ENCODE measurements around the gene SERTAD1. TPM values are rescaled to one million over a fixed set of nuclear protein-coding genes. Genes with fewer than 3 reads are reported as not detected.

Gene SERTAD1
- total RNA-seq, 1 donor from 2014 or later, result 22.9 TPM

DNA sequence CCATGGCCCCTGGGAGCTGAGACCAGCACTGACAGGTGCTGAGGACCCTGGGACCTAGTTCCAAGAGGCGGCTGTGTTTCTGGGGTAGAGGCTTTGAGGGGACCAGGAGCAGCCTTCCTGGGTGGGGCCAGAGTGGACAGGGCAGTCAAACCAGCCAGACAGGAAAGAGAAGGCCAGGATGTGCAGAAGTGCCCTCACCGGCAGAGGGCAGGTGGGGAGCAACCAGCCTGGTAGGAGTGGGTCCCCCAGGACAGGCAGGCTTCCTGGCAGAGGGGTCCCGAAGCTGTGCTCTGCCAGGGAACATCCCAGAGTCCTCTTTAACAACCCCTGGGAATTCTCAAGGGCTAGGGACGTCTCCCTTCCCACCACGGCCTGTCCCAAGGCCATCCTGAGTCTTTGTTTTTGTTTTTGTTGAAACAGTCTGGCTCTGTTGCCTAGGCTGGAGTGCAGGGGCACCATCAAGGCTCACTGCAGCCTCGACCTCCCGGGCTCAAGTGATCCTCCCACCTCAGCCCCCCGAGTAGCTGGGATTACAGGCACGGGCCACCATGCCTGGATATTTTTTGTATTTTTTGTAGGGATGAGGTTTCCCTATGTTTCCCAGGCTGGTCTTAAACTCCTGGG, 32.8 kb downstream of the SERTAD1 start:
- TF ChIP-seq, protein P1, sequence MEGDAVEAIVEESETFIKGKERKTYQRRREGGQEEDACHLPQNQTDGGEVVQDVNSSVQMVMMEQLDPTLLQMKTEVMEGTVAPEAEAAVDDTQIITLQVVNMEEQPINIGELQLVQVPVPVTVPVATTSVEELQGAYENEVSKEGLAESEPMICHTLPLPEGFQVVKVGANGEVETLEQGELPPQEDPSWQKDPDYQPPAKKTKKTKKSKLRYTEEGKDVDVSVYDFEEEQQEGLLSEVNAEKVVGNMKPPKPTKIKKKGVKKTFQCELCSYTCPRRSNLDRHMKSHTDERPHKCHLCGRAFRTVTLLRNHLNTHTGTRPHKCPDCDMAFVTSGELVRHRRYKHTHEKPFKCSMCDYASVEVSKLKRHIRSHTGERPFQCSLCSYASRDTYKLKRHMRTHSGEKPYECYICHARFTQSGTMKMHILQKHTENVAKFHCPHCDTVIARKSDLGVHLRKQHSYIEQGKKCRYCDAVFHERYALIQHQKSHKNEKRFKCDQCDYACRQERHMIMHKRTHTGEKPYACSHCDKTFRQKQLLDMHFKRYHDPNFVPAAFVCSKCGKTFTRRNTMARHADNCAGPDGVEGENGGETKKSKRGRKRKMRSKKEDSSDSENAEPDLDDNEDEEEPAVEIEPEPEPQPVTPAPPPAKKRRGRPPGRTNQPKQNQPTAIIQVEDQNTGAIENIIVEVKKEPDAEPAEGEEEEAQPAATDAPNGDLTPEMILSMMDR (IDR thresholded peaks at IDR 0.05; ENCODE audit: insufficient read depth, low read depth, low read length), result no peak
- H3K27me3 Mint-ChIP-seq (ENCODE audit: low read depth, unreplicated experiment), result peaks cover 24% of the 10 kb centered on the region

DNA sequence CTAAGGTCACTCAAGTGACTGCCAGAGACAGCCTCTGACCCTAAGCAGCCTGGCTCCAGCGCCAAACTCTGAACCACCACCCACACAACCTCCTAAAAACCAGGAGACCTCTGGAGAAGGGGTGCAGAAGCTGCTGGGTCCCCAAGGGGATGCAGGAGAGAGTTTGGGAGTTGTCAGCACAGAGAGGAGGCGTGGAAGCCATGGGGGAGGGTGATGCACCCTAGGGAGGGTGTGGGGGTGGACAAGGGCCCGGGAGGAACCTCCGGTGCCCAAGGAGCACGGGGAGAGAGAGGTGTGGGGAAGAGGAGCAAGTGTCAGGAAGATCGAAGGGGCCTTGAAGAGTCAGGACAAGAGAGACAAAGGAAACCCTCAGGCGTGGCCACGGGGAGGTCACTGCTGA, 33.7 kb downstream of the SERTAD1 start:
- Mint-ChIP-seq H3K27me3 (ENCODE audit: low read depth, unreplicated experiment) (peaks cover 22% of the 10 kb centered on the region), H3K36me3 (ENCODE audit: low read depth, unreplicated experiment) (peaks cover 4% of the 10 kb centered on the region), H3K9me3 (ENCODE audit: unreplicated experiment) (no peaks in the 10 kb centered on the region), H3K27ac (ENCODE audit: unreplicated experiment) (peak overlapping the region; percentile 47), H3K4me1 (ENCODE audit: low read depth, unreplicated experiment) (no peaks in the 10 kb centered on the region), H3K4me3 (ENCODE audit: unreplicated experiment) (no peak overlapping the region)
- no peak overlapping the region for H3K4me2 ChIP-seq (ENCODE audit: low read length)
- H3K9ac ChIP-seq (ENCODE audit: low read length), result no peak overlapping the region
- no peaks in the 10 kb centered on the region for H3K4me1 ChIP-seq (ENCODE audit: insufficient read depth, low read length)
- TF ChIP-seq EZH2 (IDR thresholded peaks at IDR 0.05; ENCODE audit: insufficient read depth, low read length), result no peak
- TF ChIP-seq, protein P1 (IDR thresholded peaks at IDR 0.05; ENCODE audit: insufficient read depth, low read depth, low read length), result no peak
- no peak overlapping the region for H2AFZ ChIP-seq (ENCODE audit: low read depth, low read length)
- no peaks in the 10 kb centered on the region for H3K79me2 ChIP-seq (ENCODE audit: insufficient read depth, low read length)
- DNase-seq (ENCODE audit: low read depth), result no peak
- no peak overlapping the region for H3K27ac ChIP-seq (ENCODE audit: low read depth, low read length)
- H3K36me3 ChIP-seq (ENCODE audit: insufficient read depth, low read length), result no peaks in the 10 kb centered on the region
- H3K4me3 ChIP-seq (ENCODE audit: insufficient read depth, low read depth, low read length), result no peak overlapping the region
- no peaks in the 10 kb centered on the region for H4K20me1 ChIP-seq (ENCODE audit: insufficient read depth, low read length)
- H3K27me3 ChIP-seq (ENCODE audit: insufficient read depth, low read length), result no peaks in the 10 kb centered on the region
- FAIRE-seq, result no peak
- no peaks in the 10 kb centered on the region for H3K9me3 ChIP-seq (ENCODE audit: insufficient read depth, low read depth, low read length)

More for the DNA sequence above, 32.8 kb downstream of the SERTAD1 start:
- no peaks in the 10 kb centered on the region for H3K36me3 ChIP-seq (ENCODE audit: insufficient read depth, low read length)
- no peaks in the 10 kb centered on the region for H3K9me3 ChIP-seq (ENCODE audit: insufficient read depth, low read depth, low read length)
- no peak overlapping the region for H2AFZ ChIP-seq (ENCODE audit: low read depth, low read length)
- Mint-ChIP-seq H3K9me3 (ENCODE audit: unreplicated experiment) (no peaks in the 10 kb centered on the region), H3K4me3 (ENCODE audit: unreplicated experiment) (no peak overlapping the region), H3K4me1 (ENCODE audit: low read depth, unreplicated experiment) (no peaks in the 10 kb centered on the region), H3K27ac (ENCODE audit: unreplicated experiment) (peak overlapping the region; percentile 41), H3K36me3 (ENCODE audit: low read depth, unreplicated experiment) (peaks cover 4% of the 10 kb centered on the region)
- H4K20me1 ChIP-seq (ENCODE audit: insufficient read depth, low read length), result no peaks in the 10 kb centered on the region
- H3K9ac ChIP-seq (ENCODE audit: low read length), result no peak overlapping the region
- no peak for FAIRE-seq
- H3K27me3 ChIP-seq (ENCODE audit: insufficient read depth, low read length), result no peaks in the 10 kb centered on the region
- no peak overlapping the region for H3K27ac ChIP-seq (ENCODE audit: low read depth, low read length)
- no peak overlapping the region for H3K4me3 ChIP-seq (ENCODE audit: insufficient read depth, low read depth, low read length)
- H3K79me2 ChIP-seq (ENCODE audit: insufficient read depth, low read length), result no peaks in the 10 kb centered on the region
- no peaks in the 10 kb centered on the region for H3K4me1 ChIP-seq (ENCODE audit: insufficient read depth, low read length)
- DNase-seq (ENCODE audit: low read depth), result no peak
- H3K4me2 ChIP-seq (ENCODE audit: low read length), result no peak overlapping the region

- DNase-seq (ENCODE audit: low read depth) (no peak), FAIRE-seq (no peak)
- no peak within 1 kb of the TSS for H3K4me2 ChIP-seq (ENCODE audit: low read length)
- H2AFZ ChIP-seq (ENCODE audit: low read depth, low read length), result no peak within 1 kb of the TSS
- no peak within 1 kb of the TSS for H3K27ac ChIP-seq (ENCODE audit: low read depth, low read length)
- no peaks in the 10 kb centered on the region for H3K9me3 Mint-ChIP-seq (ENCODE audit: unreplicated experiment)
- H3K79me2 ChIP-seq (ENCODE audit: insufficient read depth, low read length), result no peaks in the 10 kb centered on the region
- H3K9ac ChIP-seq (ENCODE audit: low read length), result no peak within 1 kb of the TSS
- no peaks in the 10 kb centered on the region for H4K20me1 ChIP-seq (ENCODE audit: insufficient read depth, low read length)
- peaks cover 19% of the 10 kb centered on the region for H3K27me3 Mint-ChIP-seq (ENCODE audit: low read depth, unreplicated experiment)
- H3K9me3 ChIP-seq (ENCODE audit: insufficient read depth, low read depth, low read length), result no peaks in the 10 kb centered on the region
- no peaks in the 10 kb centered on the region for H3K36me3 ChIP-seq (ENCODE audit: insufficient read depth, low read length)
- TF ChIP-seq, protein P1 (IDR thresholded peaks at IDR 0.05; ENCODE audit: insufficient read depth, low read depth, low read length), result no peak
- TF ChIP-seq EZH2 (IDR thresholded peaks at IDR 0.05; ENCODE audit: insufficient read depth, low read length), result no peak
- no peak within 1 kb of the TSS for H3K4me3 ChIP-seq (ENCODE audit: insufficient read depth, low read depth, low read length)
- H3K27ac Mint-ChIP-seq (ENCODE audit: unreplicated experiment), result no peak within 1 kb of the TSS
- H3K4me3 Mint-ChIP-seq (ENCODE audit: unreplicated experiment), result peak within 1 kb of the TSS; percentile 62
- no peaks in the 10 kb centered on the region for H3K27me3 ChIP-seq (ENCODE audit: insufficient read depth, low read length)
- H3K4me1 ChIP-seq (ENCODE audit: insufficient read depth, low read length), result no peaks in the 10 kb centered on the region
- peaks cover 4% of the 10 kb centered on the region for H3K36me3 Mint-ChIP-seq (ENCODE audit: low read depth, unreplicated experiment)
- H3K4me1 Mint-ChIP-seq (ENCODE audit: low read depth, unreplicated experiment), result no peaks in the 10 kb centered on the region
Measured at GRCh38 chr19:40390084-40390742, 35.6 kb downstream of the SERTAD1 start, which contains the start of gene HIPK4. HIPK4 (minus strand) TSS chr19:40390181; CDS start chr19:40389902, 279 bp downstream.

All from astrocyte (in vitro differentiated cells and primary cell).